H1 (cell line): ENCODE measurements around the gene GID8. TPM values are rescaled to one million over a fixed set of nuclear protein-coding genes. Genes with fewer than 3 reads are reported as not detected.

Experiments
- CTCF ChIA-PET: fragments of 300-600 bp; sonication (Branson Sonifier 250); formaldehyde crosslinking; loops from one replicate; lab custom pipeline; 2021; ENCODE audit not compliant: partially characterized antibody; lab: Charles Lee
- POLR2A ChIA-PET: fragments of 300-600 bp; sonication (Branson Sonifier 250); formaldehyde crosslinking; loops from one replicate; lab custom pipeline; 2021; ENCODE audit warnings: inconsistent platforms; ENCODE audit not compliant: partially characterized antibody; lab: Charles Lee
- DNase-seq, 2 experiments: peaks; one replicate each; pipeline versions ENCODE4 v3.0.0 to v3.0.0-alpha.2; 2010 to 2022; ENCODE audit warnings: low spot score in 2 of 2, low read depth in 1 of 2, mixed read lengths in 1 of 2
- FAIRE-seq: peaks from 2 replicates; lab custom pipeline; 2011; peaks lifted over from hg19 to GRCh38; lab: Jason Lieb, UNC
- H2AFZ ChIP-seq: 2 replicates; pipeline ENCODE4 v1.8.1; 2012; ENCODE audit warnings: low read length, inconsistent platforms
- H2AK5ac ChIP-seq: 2 replicates; pipeline ENCODE4 v1.6.1; 2013; ENCODE audit warnings: low read depth, low read length
- H2BK120ac ChIP-seq: replicated peaks from 2 replicates; pipeline ENCODE3; 2013; ENCODE audit warnings: low read depth, low read length, inconsistent platforms
- H2BK12ac ChIP-seq: 2 replicates; pipeline ENCODE4 v1.6.1; 2013; ENCODE audit warnings: low read depth, low read length
- H2BK15ac ChIP-seq: 2 replicates; pipeline ENCODE4 v1.6.1; 2013; ENCODE audit warnings: low read length
- H2BK20ac ChIP-seq: 2 replicates; pipeline ENCODE4 v1.6.1; 2013; ENCODE audit warnings: low read length
- H2BK5ac ChIP-seq: 2 replicates; pipeline ENCODE4 v1.6.1; 2013; ENCODE audit warnings: low read depth, low read length
- H3K14ac ChIP-seq: 2 replicates; pipeline ENCODE4 v1.6.1; 2013; ENCODE audit warnings: inconsistent platforms; ENCODE audit not compliant: insufficient read length
- H3K18ac ChIP-seq: 2 replicates; pipeline ENCODE4 v1.6.1; 2013; ENCODE audit warnings: low read length; ENCODE audit errors: extremely low read depth
- H3K23ac ChIP-seq: 2 replicates; pipeline ENCODE4 v1.6.1; 2013; ENCODE audit warnings: inconsistent platforms; ENCODE audit not compliant: insufficient read length
- H3K23me2 ChIP-seq: 2 replicates; pipeline ENCODE4 v1.6.1; 2013; ENCODE audit warnings: low read depth, low read length
- H3K27ac ChIP-seq: 2 replicates; pipeline ENCODE4 v1.6.1; 2011; ENCODE audit warnings: low read depth, low read length, inconsistent platforms
- H3K27me3 ChIP-seq, 4 experiments: replicated peaks in 1 of 4; 1 replicate in 1 of 4; 2 replicates in 3 of 4; pipeline versions ENCODE4 v1.6.1 to v1.8.1; 2011 to 2013; ENCODE audit warnings: low read length in 3 of 4, mild to moderate bottlenecking in 3 of 4, inconsistent platforms in 2 of 4, mixed read lengths in 2 of 4, moderate library complexity in 1 of 4; ENCODE audit not compliant: control insufficient read depth in 3 of 4, insufficient read depth in 3 of 4; ENCODE audit errors: extremely low read depth in 1 of 4
- H3K36me3 ChIP-seq, 4 experiments: 2 replicates each; pipeline versions ENCODE4 v1.6.1 to v1.8.1; 2011 to 2013; ENCODE audit warnings: mild to moderate bottlenecking in 4 of 4, low read length in 3 of 4, moderate library complexity in 2 of 4, control low read depth in 1 of 4, inconsistent platforms in 1 of 4; ENCODE audit not compliant: insufficient read depth in 4 of 4, control insufficient read depth in 2 of 4
- H3K4ac ChIP-seq: replicated peaks from 2 replicates; pipeline ENCODE3; 2013; ENCODE audit warnings: low read length, low read depth, mixed read lengths, inconsistent platforms; ENCODE audit not compliant: insufficient read length
- H3K4me1 ChIP-seq, 4 experiments: replicated peaks in 1 of 4; 1 replicate in 1 of 4; 2 replicates in 3 of 4; pipeline versions ENCODE4 v1.6.1 to v1.8.1; 2011 to 2013; ENCODE audit warnings: low read length in 3 of 4, inconsistent platforms in 2 of 4, mixed read lengths in 1 of 4; ENCODE audit not compliant: insufficient read depth in 4 of 4, control insufficient read depth in 3 of 4
- H3K4me2 ChIP-seq, 2 experiments: 2 replicates each; pipeline versions ENCODE4 v1.6.1 to v1.8.1; 2011 to 2013; ENCODE audit warnings: low read depth in 2 of 2, low read length in 2 of 2, control low read depth in 1 of 2, inconsistent platforms in 1 of 2, mild to moderate bottlenecking in 1 of 2; ENCODE audit not compliant: insufficient read depth in 1 of 2
- H3K4me3 ChIP-seq, 4 experiments: fragments of 200-600, 300-600 bp in 1 of 4; sonication (generic), shearing (Covaris generic), sonication (Bioruptor Twin) in 1 of 4; 2 replicates each; pipeline versions ENCODE4 v1.5.1 to v1.8.1; 2011 to 2016; ENCODE audit warnings: low read length in 4 of 4, low read depth in 3 of 4, control low read depth in 2 of 4, inconsistent platforms in 2 of 4, mild to moderate bottlenecking in 2 of 4, mixed read lengths in 1 of 4, moderate library complexity in 1 of 4; ENCODE audit not compliant: insufficient read depth in 2 of 4; ENCODE audit errors: extremely low read depth in 1 of 4
- H3K56ac ChIP-seq: replicated peaks from 2 replicates; pipeline ENCODE3; 2013; ENCODE audit warnings: low read depth, mild to moderate bottlenecking, mixed read lengths, low read length, inconsistent platforms; ENCODE audit not compliant: insufficient read length
- H3K79me1 ChIP-seq: 2 replicates; pipeline ENCODE4 v1.6.1; 2013; ENCODE audit warnings: low read depth, low read length, control low read depth
- H3K79me2 ChIP-seq, 2 experiments: 2 replicates each; pipeline versions ENCODE4 v1.6.1 to v1.8.1; 2012 to 2013; ENCODE audit warnings: low read length in 2 of 2, mild to moderate bottlenecking in 2 of 2, inconsistent platforms in 1 of 2; ENCODE audit not compliant: insufficient read depth in 2 of 2, control insufficient read depth in 1 of 2
- H3K9ac ChIP-seq, 4 experiments: replicated peaks in 1 of 4; 1 replicate in 1 of 4; 2 replicates in 3 of 4; pipeline versions ENCODE4 v1.6.1 to v1.8.1; 2011 to 2013; ENCODE audit warnings: low read depth in 3 of 4, low read length in 3 of 4, control low read depth in 2 of 4, mild to moderate bottlenecking in 2 of 4, moderate library complexity in 2 of 4, inconsistent platforms in 1 of 4; ENCODE audit errors: extremely low read depth in 1 of 4
- H3K9me3 ChIP-seq, 2 experiments: 2 replicates each; pipeline versions ENCODE4 v1.6.1 to v1.8.1; 2012 to 2013; ENCODE audit warnings: mild to moderate bottlenecking in 2 of 2, moderate library complexity in 2 of 2, control low read depth in 1 of 2, inconsistent platforms in 1 of 2, low read depth in 1 of 2, low read length in 1 of 2, mixed read lengths in 1 of 2; ENCODE audit not compliant: insufficient read depth in 2 of 2
- H4K20me1 ChIP-seq, 2 experiments: replicated peaks in 1 of 2; 2 replicates each; pipeline versions ENCODE3 to v1.8.1; 2011 to 2013; ENCODE audit warnings: inconsistent platforms in 2 of 2, low read length in 2 of 2, mild to moderate bottlenecking in 1 of 2; ENCODE audit not compliant: insufficient read depth in 2 of 2, control insufficient read depth in 1 of 2
- H4K5ac ChIP-seq: 2 replicates; pipeline ENCODE4 v1.6.1; 2013; ENCODE audit warnings: low read length, low read depth, mixed read lengths, inconsistent platforms; ENCODE audit not compliant: insufficient read length
- H4K8ac ChIP-seq: 2 replicates; pipeline ENCODE4 v1.8.0; 2013; ENCODE audit warnings: mild to moderate bottlenecking, moderate library complexity, low read length, inconsistent platforms; ENCODE audit not compliant: insufficient read depth; ENCODE audit errors: extremely low read depth
- H4K91ac ChIP-seq: replicated peaks from 2 replicates; pipeline ENCODE3; 2013; ENCODE audit warnings: low read length, mixed read lengths, inconsistent platforms; ENCODE audit not compliant: insufficient read length
- GABPA ChIP-seq: IDR thresholded peaks from 2 replicates; pipeline ENCODE4 v1.6.1; 2011; ENCODE audit warnings: mild to moderate bottlenecking, low read length, moderate library complexity, borderline replicate concordance; ENCODE audit not compliant: insufficient read depth
- MAX ChIP-seq: IDR thresholded peaks from 2 replicates; pipeline ENCODE4 v1.6.1; 2012; ENCODE audit warnings: inconsistent platforms
- WGBS, 2 experiments: shearing (Covaris generic) in 1 of 2; methylation state at CpG; one replicate each; pipeline versions ENCODE4 v1.1.6 to v1.1.7; 2013 to 2015; ENCODE audit warnings: low lambda C conversion rate in 2 of 2, mixed read lengths in 2 of 2, inconsistent platforms in 1 of 2, low coverage in 1 of 2, missing lambda C conversion rate in 1 of 2; ENCODE audit not compliant: insufficient replicate concordance in 2 of 2, insufficient coverage in 1 of 2, insufficient read length in 1 of 2; ENCODE audit errors: extremely low coverage in 1 of 2, missing lambda C conversion rate in 1 of 2; 5-methylcytosine and 5-hydroxymethylcytosine counted together
- polyA plus RNA-seq, 7 experiments: library from polyadenylated mRNA; depleted of rRNA in 3 of 7; stranded (reverse) in 5 of 7; unstranded in 2 of 7; fragments of >200 nt in 5 of 7; fragments of 200-250 nt in 2 of 7; gene quantifications; 1 replicate in 5 of 7; 2 replicates in 1 of 7; 4 replicates in 1 of 7; pipeline versions ENCODE4 v1.2.1 to v1.2.3, GENCODE V29; 2011 to 2013; ENCODE audit warnings: missing spikeins in 2 of 7, mixed read lengths in 2 of 7
- total RNA-seq: library from RNA; stranded (reverse); fragmentation: NEBNext Ultra II Directional; extraction: Animal tissue kit (Norgen Biotek cat#: 25700); gene quantifications from 2 replicates; pipeline ENCODE4 v1.2.1, GENCODE V29; 2021

Gene GID8
- total and polyA plus RNA-seq, 2 of the 8 experiments (the other 6 are each of a cell fraction or from before 2014, with no cell fraction given) = 39.7 to 72.9 TPM

GRCh38 chr20:62979876-62980373, 42.0 kb downstream of the GID8 start:
- 0 out of 2 replicates have a peak overlapping the region, but pooled peaks have one; percentile 15 for H2BK20ac ChIP-seq
- H3K4me1 ChIP-seq = peaks cover 0 to 28% (median 12%) of the 10 kb centered on the region in 4 experiments; a peak in 6 of 7 replicates
- H3K23me2 ChIP-seq = no peaks in the 10 kb centered on the region
- no peak overlapping the region for H2AFZ ChIP-seq
- CTCF ChIA-PET = interaction anchor here (0.8 to 3.4 kb wide), 14 partner anchors 9 to 370 kb away, joined by 3 to 22 read pairs (median 4); no protein-coding TSS in a partner anchor
- H3K36me3 ChIP-seq = no peaks in the 10 kb centered on the region
- peak overlapping the region; percentile 44; the same call in 1 of the 2 replicates for H2BK12ac ChIP-seq
- no peak overlapping the region for H2BK5ac ChIP-seq
- H3K9me3 ChIP-seq = no peaks in the 10 kb centered on the region
- H4K20me1 ChIP-seq = peaks cover 0 to 2% of the 10 kb centered on the region in 2 experiments
- no peak overlapping the region for H4K8ac ChIP-seq
- no peak overlapping the region for H3K56ac ChIP-seq
- POLR2A ChIA-PET = interaction anchor here (0.8 to 2.4 kb wide), 6 partner anchors 9 to 46 kb away, joined by 3 to 6 read pairs (median 3); no protein-coding TSS in a partner anchor
- H3K4ac ChIP-seq = no peak overlapping the region
- no peak overlapping the region for H3K9ac ChIP-seq
- 0 out of 2 replicates have a peak overlapping the region, but pooled peaks have one; percentile 40 for H2AK5ac ChIP-seq
- no peaks in the 10 kb centered on the region for H3K79me1 ChIP-seq
- H3K27me3 ChIP-seq = peaks cover 0 to 8% (median 1%) of the 10 kb centered on the region in 4 experiments; a peak in 4 of 7 replicates
- no peak overlapping the region for H3K4me2 ChIP-seq
- H2BK120ac ChIP-seq = no peak overlapping the region
- no peak overlapping the region for H3K27ac ChIP-seq
- H3K4me3 ChIP-seq = no peak overlapping the region
- no peak overlapping the region for H3K18ac ChIP-seq
- H2BK15ac ChIP-seq = peak overlapping the region; percentile 12; the same call in 1 of the 2 replicates
- FAIRE-seq (no peak), DNase-seq (no peak)
- H3K79me2 ChIP-seq = no peaks in the 10 kb centered on the region
- H3K14ac ChIP-seq = no peak overlapping the region
- 68% methylated on average over 19 of the region's 19 CpGs; no CpG with 5 or more reads in 1 of the 2 experiments for WGBS, 2 experiments
- TF ChIP-seq GABPA (0 out of 2 replicates have a peak, but pooled peaks have one; percentile 26), MAX (no peak)
- H3K23ac ChIP-seq = no peak overlapping the region
- H4K5ac ChIP-seq = no peak overlapping the region
- no peak overlapping the region for H4K91ac ChIP-seq
